ENCODE data around the gene ABHD17A.
A peak's percentile ranks its signal among the peaks of the same experiment; 100 is the strongest.

ABHD17A gene

GRCh38 chr19:1911098-1911497 is 25.8 kb upstream of the ABHD17A start:
- no peak overlapping the region for H3K9ac ChIP-seq (ENCODE audit: low read length)
- peaks cover 3% of the 10 kb centered on the region for H3K79me1 ChIP-seq (ENCODE audit: low read length)
- no peaks in the 10 kb centered on the region for H3K27me3 ChIP-seq (ENCODE audit: insufficient read depth, low read length)
- no peak overlapping the region for H3K23ac ChIP-seq (ENCODE audit: low read length)
- H3K4ac ChIP-seq (ENCODE audit: low read depth, low read length), result peak overlapping the region; percentile 53
- H3K4me2 ChIP-seq (ENCODE audit: low read length), result no peak overlapping the region
- peaks cover 47 to 53% of the 10 kb centered on the region in 2 experiments for H3K36me3 ChIP-seq (ENCODE audit: control insufficient read depth in 1 of 2, insufficient read depth in 2 of 2, low read length in 2 of 2)
- no peak overlapping the region for H3K4me3 ChIP-seq (ENCODE audit: low read depth, low read length)
- H2AK5ac ChIP-seq (ENCODE audit: low read length), result no peak overlapping the region
- H3K27ac ChIP-seq (ENCODE audit: low read depth, low read length), result no peak overlapping the region
- no peak for DNase-seq
- WGBS (ENCODE audit: extremely low coverage, insufficient coverage, insufficient read length), result no CpG with 5 or more reads among the region's 13 CpGs
- H3K9me3 ChIP-seq (ENCODE audit: insufficient read depth, low read depth, low read length), result no peaks in the 10 kb centered on the region
- H2BK12ac ChIP-seq (ENCODE audit: low read length), result no peak overlapping the region
- peaks cover 27% of the 10 kb centered on the region for H3K79me2 ChIP-seq (ENCODE audit: control insufficient read depth, insufficient read depth, low read length, poor library complexity)
- no peak overlapping the region for H2AFZ ChIP-seq (ENCODE audit: insufficient read depth, low read length, poor library complexity)
- H3K14ac ChIP-seq (ENCODE audit: low read length), result no peak overlapping the region
- no peak overlapping the region for H4K91ac ChIP-seq (ENCODE audit: low read depth, low read length)
- peaks cover 14 to 25% of the 10 kb centered on the region in 2 experiments for H3K4me1 ChIP-seq (ENCODE audit: control insufficient read depth in 1 of 2, insufficient read depth in 2 of 2, low read length in 2 of 2)
- H4K8ac ChIP-seq (ENCODE audit: low read depth, low read length), result no peak overlapping the region
- no peak overlapping the region for H2BK5ac ChIP-seq (ENCODE audit: low read depth, low read length, poor library complexity)
- no peak overlapping the region for H2BK120ac ChIP-seq (ENCODE audit: insufficient read depth, low read length, poor library complexity)
- no peak overlapping the region for H3K18ac ChIP-seq (ENCODE audit: low read length)
- H4K12ac ChIP-seq (ENCODE audit: low read depth, low read length), result no peak overlapping the region

GRCh38 chr19:1910177-1910576 is 24.9 kb upstream of the ABHD17A start:
- Histone ChIP-seq H2BK120ac (ENCODE audit: insufficient read depth, low read length, poor library complexity) (no peak overlapping the region), H4K91ac (ENCODE audit: low read depth, low read length) (no peak overlapping the region), H3K27me3 (ENCODE audit: insufficient read depth, low read length) (no peaks in the 10 kb centered on the region), H4K8ac (ENCODE audit: low read depth, low read length) (no peak overlapping the region), H3K9me3 (ENCODE audit: insufficient read depth, low read depth, low read length) (no peaks in the 10 kb centered on the region), H3K9ac (ENCODE audit: low read length) (no peak overlapping the region), H2AFZ (ENCODE audit: insufficient read depth, low read length, poor library complexity) (no peak overlapping the region), H3K4me1 (ENCODE audit: control insufficient read depth in 1 of 2, insufficient read depth in 2 of 2, low read length in 2 of 2) (peaks cover 19 to 32% of the 10 kb centered on the region in 2 experiments), H2AK5ac (ENCODE audit: low read length) (no peak overlapping the region), H3K36me3 (ENCODE audit: control insufficient read depth in 1 of 2, insufficient read depth in 2 of 2, low read length in 2 of 2) (peaks cover 44 to 56% of the 10 kb centered on the region in 2 experiments), H3K4me2 (ENCODE audit: low read length) (no peak overlapping the region), H2BK5ac (ENCODE audit: low read depth, low read length, poor library complexity) (no peak overlapping the region), H3K23ac (ENCODE audit: low read length) (no peak overlapping the region), H3K27ac (ENCODE audit: low read depth, low read length) (no peak overlapping the region), H4K12ac (ENCODE audit: low read depth, low read length) (no peak overlapping the region), H3K14ac (ENCODE audit: low read length) (no peak overlapping the region), H3K79me1 (ENCODE audit: low read length) (peaks cover 10% of the 10 kb centered on the region), H3K4ac (ENCODE audit: low read depth, low read length) (peak overlapping the region; percentile 92), H3K18ac (ENCODE audit: low read length) (no peak overlapping the region), H3K79me2 (ENCODE audit: control insufficient read depth, insufficient read depth, low read length, poor library complexity) (peaks cover 36% of the 10 kb centered on the region), H2BK12ac (ENCODE audit: low read length) (no peak overlapping the region), H3K4me3 (ENCODE audit: low read depth, low read length) (no peak overlapping the region)
- DNase-seq, result no peak
- WGBS (ENCODE audit: extremely low coverage, insufficient coverage, insufficient read length), result no CpG with 5 or more reads among the region's 10 CpGs

GRCh38 chr19:1909761-1910080 is 24.4 kb upstream of the ABHD17A start:
- Histone ChIP-seq H2BK5ac (ENCODE audit: low read depth, low read length, poor library complexity) (no peak overlapping the region), H3K36me3 (ENCODE audit: control insufficient read depth in 1 of 2, insufficient read depth in 2 of 2, low read length in 2 of 2) (peaks cover 39 to 51% of the 10 kb centered on the region in 2 experiments), H4K12ac (ENCODE audit: low read depth, low read length) (no peak overlapping the region), H2AK5ac (ENCODE audit: low read length) (no peak overlapping the region), H3K14ac (ENCODE audit: low read length) (no peak overlapping the region), H3K9me3 (ENCODE audit: insufficient read depth, low read depth, low read length) (no peaks in the 10 kb centered on the region), H3K4me1 (ENCODE audit: control insufficient read depth in 1 of 2, insufficient read depth in 2 of 2, low read length in 2 of 2) (peaks cover 21 to 32% of the 10 kb centered on the region in 2 experiments), H3K79me1 (ENCODE audit: low read length) (peaks cover 13% of the 10 kb centered on the region), H4K91ac (ENCODE audit: low read depth, low read length) (no peak overlapping the region), H3K23ac (ENCODE audit: low read length) (no peak overlapping the region), H3K4ac (ENCODE audit: low read depth, low read length) (peak overlapping the region; percentile 92), H4K8ac (ENCODE audit: low read depth, low read length) (no peak overlapping the region), H2BK120ac (ENCODE audit: insufficient read depth, low read length, poor library complexity) (no peak overlapping the region), H2BK12ac (ENCODE audit: low read length) (no peak overlapping the region), H3K9ac (ENCODE audit: low read length) (no peak overlapping the region), H3K79me2 (ENCODE audit: control insufficient read depth, insufficient read depth, low read length, poor library complexity) (peaks cover 34% of the 10 kb centered on the region), H2AFZ (ENCODE audit: insufficient read depth, low read length, poor library complexity) (no peak overlapping the region), H3K27ac (ENCODE audit: low read depth, low read length) (no peak overlapping the region), H3K27me3 (ENCODE audit: insufficient read depth, low read length) (no peaks in the 10 kb centered on the region), H3K4me3 (ENCODE audit: low read depth, low read length) (no peak overlapping the region), H3K4me2 (ENCODE audit: low read length) (no peak overlapping the region), H3K18ac (ENCODE audit: low read length) (no peak overlapping the region)
- DNase-seq, result no peak
- no CpG with 5 or more reads among the region's 10 CpGs for WGBS (ENCODE audit: extremely low coverage, insufficient coverage, insufficient read length)

GRCh38 chr19:1908364-1908678 is 23.0 kb upstream of the ABHD17A start:
- Histone ChIP-seq H3K79me2 (ENCODE audit: control insufficient read depth, insufficient read depth, low read length, poor library complexity) (peaks cover 34% of the 10 kb centered on the region), H3K18ac (ENCODE audit: low read length) (no peak overlapping the region), H2BK5ac (ENCODE audit: low read depth, low read length, poor library complexity) (no peak overlapping the region), H2BK120ac (ENCODE audit: insufficient read depth, low read length, poor library complexity) (no peak overlapping the region), H3K27me3 (ENCODE audit: insufficient read depth, low read length) (no peaks in the 10 kb centered on the region), H3K23ac (ENCODE audit: low read length) (no peak overlapping the region), H3K9ac (ENCODE audit: low read length) (no peak overlapping the region), H4K8ac (ENCODE audit: low read depth, low read length) (no peak overlapping the region), H3K27ac (ENCODE audit: low read depth, low read length) (no peak overlapping the region), H4K12ac (ENCODE audit: low read depth, low read length) (no peak overlapping the region), H3K14ac (ENCODE audit: low read length) (peak overlapping the region; percentile 5), H3K9me3 (ENCODE audit: insufficient read depth, low read depth, low read length) (no peaks in the 10 kb centered on the region), H3K4me2 (ENCODE audit: low read length) (no peak overlapping the region), H3K4ac (ENCODE audit: low read depth, low read length) (peak overlapping the region; percentile 95), H3K4me3 (ENCODE audit: low read depth, low read length) (no peak overlapping the region), H2AFZ (ENCODE audit: insufficient read depth, low read length, poor library complexity) (no peak overlapping the region), H3K36me3 (ENCODE audit: control insufficient read depth in 1 of 2, insufficient read depth in 2 of 2, low read length in 2 of 2) (peaks cover 26 to 37% of the 10 kb centered on the region in 2 experiments), H4K91ac (ENCODE audit: low read depth, low read length) (no peak overlapping the region), H2AK5ac (ENCODE audit: low read length) (no peak overlapping the region), H3K79me1 (ENCODE audit: low read length) (peaks cover 21% of the 10 kb centered on the region), H3K4me1 (ENCODE audit: control insufficient read depth in 1 of 2, insufficient read depth in 2 of 2, low read length in 2 of 2) (peaks cover 29 to 36% of the 10 kb centered on the region in 2 experiments), H2BK12ac (ENCODE audit: low read length) (no peak overlapping the region)
- no peak for DNase-seq
- WGBS (ENCODE audit: extremely low coverage, insufficient coverage, insufficient read length), result no CpG with 5 or more reads among the region's 13 CpGs
